Left renal pelvis (tissue), 4 donors: Measurements from ENCODE around the gene GCSAM. TPM values are rescaled to one million over a fixed set of nuclear protein-coding genes. Genes with fewer than 3 reads are reported as not detected.
A peak's percentile ranks its signal among the peaks of the same experiment; 100 is the strongest.

Experiments
- DNase-seq, 4 donors: peaks; one replicate each; pipeline ENCODE4 v3.0.0-alpha.2; 2013; ENCODE audit warnings: low read depth in 4 of 4, low spot score in 3 of 4
- polyA plus RNA-seq, 4 donors: library from polyadenylated mRNA; unstranded; fragments of 120-200 nt; gene quantifications; one replicate each; pipeline ENCODE4 v1.2.1, GENCODE V29; 2013; ENCODE audit not compliant: insufficient read length in 4 of 4

GCSAM gene
- polyA plus RNA-seq, 4 donors: 1.6 to 3.5 (median 2.4) TPM

DNA sequence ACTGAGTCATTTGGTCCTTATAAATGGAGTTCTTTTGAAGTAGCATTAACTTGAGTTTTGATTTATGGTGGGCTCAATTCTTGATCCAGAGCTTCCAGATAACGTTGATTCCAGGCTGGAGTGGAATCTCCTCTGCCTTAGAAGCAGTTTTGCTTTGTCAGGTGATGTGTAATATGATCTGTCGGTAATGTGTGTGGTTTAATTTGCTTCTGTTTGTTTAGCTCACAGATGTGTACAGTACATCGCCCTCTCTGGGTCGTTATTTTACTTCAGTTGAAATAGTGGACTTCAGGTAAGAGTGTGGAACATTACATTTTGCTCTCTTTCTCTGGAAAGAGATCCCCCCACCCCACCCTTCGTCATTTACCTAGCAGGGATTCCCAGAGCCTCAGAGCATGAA is 23.7 kb downstream of the GCSAM start:
- DNase-seq: no peak

DNA sequence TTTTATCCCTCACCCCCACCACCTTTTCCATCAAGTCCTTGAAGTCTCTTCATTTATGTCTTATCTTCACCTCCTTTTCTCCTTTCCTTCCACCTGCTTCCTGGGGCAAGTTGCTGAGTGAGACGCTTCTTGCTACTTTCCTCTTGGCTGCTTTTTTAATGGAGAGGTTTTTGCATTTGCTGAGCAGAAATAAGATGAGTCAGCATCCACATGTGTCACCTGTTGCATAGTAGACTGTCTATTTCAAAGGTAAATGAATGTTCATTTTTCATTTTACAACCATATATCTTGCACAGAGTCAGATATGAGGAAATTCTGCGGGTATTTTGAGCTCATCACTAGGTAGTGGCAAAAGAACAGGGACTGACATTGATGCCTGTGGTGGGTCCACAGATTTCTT is 28.3 kb downstream of the GCSAM start:
- DNase-seq: no peak

DNA sequence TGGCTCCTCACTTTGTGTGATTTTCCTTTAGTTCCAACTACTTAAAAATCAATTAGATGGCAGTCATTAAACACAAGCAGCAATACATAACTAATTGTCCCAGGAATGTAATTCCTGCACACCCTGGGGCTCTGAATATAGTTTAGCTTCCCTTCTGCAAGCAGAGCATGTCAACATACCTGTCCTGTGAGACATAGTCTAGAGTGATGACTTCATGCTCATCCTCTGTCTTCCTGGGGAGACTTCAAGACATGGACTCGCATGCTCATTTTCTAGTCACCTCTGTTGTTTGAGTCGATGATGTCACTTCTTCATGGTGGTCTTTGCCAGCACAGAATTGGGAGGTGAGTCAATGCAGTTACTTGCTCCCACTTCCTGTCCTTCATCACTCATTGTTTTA is 31.1 kb downstream of the GCSAM start:
- DNase-seq: no peak

DNA sequence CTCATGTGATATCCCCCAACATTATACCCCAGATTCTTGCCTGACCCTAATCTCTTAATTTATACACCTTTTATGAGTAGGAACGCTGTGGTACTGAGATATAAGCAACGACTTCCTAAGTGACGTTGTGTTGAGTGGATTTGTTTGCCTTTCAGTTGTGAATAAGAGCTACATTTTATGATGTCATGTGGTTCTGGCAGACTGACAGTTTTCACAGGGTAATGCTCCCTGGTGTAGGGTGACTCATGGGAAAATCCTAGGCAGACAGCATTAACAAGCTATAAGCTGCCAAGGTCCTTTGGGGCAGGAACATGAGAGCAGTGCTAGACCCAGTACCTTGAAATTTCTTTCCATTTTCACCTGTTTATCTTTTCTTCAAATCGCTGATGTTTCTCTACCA is 35.7 kb downstream of the GCSAM start:
- no peak for DNase-seq

DNA sequence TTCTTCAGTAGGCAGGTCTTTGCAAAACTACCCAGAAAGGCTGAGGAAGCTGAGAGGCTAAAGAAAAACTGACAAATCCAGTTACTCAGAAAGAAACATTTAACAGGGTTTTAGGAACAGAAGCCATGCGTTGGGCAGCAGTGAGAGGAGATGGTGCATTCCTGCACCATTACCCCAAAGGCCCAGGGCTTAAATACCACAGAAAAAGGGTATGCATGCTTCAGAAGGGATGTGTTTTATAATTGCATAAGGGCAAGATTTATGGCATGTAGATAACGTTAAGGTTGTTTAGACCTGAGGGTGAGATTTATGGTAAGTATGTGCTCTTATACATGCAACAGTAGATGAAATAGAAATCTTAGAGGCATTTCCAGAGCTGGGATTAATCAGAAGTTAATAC is 36.9 kb downstream of the GCSAM start:
- no peak for DNase-seq

DNA sequence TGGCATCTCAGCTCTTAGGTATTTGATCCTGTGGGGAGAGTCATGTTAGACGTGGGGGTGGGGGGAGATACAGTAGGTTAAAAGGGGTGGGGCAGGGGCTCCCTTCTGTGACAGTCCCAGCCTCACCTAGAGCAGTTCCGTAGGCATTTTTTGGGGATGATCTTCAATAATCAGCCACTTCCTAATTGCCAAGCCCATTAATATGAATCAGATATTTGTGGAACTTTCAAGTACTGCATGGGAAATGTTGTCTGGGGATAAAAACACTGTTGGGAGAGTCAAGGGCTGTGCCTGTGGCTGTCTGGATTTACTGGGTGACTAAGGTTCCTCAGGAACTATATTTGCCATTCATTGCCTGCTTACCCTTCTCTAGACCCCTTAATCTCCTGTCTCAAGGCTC is 37.3 kb downstream of the GCSAM start:
- no peak for DNase-seq

DNA sequence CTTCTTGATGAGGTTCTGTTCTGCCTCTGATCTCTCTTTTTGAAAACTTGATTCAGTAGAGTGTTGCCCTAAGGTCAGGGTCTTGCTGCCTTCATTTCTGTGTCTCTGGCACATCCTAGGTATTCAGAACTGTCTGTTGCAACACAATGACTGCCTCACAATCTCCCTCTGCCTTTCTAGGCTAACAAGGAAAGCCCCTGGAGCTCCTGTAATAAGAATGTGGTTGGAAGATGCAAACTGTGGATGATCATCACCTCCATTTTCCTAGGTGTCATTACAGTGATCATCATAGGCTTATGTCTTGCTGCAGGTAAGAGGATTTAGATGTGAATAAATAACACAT is 39.9 kb downstream of the GCSAM start:
- DNase-seq: no peak

DNA sequence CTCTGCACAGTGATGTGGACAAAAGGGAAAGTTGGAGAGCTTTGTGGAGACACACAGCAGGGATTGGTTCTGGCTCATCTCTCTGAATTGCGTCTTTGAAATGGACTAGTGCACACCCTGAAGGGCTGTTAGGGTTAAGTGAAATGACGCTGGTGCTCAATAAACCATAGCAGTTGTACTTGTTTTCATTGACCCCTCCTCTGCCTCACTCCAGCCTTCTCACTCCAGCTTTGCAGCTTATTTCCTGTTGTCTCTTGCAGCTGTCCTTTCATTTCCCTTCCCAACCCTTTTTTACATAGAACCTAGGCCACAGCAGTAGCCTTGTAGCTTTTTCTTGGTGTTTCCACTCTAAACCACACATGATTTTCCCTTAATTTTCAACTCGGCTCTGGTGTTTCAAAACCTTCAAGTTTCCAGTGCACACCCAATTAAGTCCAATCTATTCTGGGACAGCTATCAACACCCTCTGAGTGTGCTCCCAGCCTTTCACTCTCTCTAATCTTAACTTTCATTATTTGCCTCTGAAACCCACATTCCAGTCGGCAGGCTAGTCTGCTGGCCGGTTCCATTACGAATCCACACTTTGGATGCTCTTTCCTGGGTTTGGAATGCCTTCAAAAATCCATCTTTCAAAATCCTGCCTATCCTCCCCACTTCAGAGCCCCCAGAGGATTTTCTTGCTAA is 40.4 kb downstream of the GCSAM start:
- DNase-seq: no peak

DNA sequence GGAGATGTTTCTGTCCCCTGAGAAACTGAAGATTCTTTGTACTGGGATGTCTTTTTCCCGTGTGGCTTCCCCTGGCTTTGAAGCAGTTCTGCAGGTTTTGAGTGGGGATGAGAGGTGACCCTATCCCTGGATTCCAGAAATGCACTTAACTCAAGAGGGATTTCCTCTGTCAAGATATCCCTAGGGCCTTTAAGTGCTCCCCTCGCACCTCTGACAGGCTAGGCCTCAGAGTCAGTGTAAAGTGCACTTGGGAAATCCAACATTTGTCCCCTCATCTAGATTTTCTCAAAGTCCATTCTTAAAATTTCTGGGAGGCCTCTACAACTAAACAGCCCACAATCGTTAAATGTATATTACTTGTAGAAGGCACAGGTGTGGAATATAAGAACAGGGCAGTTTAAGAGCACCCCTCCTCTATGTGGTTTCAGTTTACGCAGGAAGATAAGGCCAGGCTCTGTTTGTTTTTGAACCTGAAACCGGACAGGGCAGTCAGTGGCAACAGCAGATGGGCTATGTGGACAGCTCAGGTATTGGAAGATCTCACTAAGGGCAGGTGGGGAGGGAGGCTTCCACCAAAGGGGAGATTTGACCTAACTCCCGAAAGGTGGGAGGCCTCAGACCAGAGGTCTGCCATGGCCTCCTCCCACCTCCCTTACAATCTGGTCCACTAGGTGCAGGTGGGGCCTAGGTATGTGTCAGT is 42.0 kb downstream of the GCSAM start:
- DNase-seq: no peak

DNA sequence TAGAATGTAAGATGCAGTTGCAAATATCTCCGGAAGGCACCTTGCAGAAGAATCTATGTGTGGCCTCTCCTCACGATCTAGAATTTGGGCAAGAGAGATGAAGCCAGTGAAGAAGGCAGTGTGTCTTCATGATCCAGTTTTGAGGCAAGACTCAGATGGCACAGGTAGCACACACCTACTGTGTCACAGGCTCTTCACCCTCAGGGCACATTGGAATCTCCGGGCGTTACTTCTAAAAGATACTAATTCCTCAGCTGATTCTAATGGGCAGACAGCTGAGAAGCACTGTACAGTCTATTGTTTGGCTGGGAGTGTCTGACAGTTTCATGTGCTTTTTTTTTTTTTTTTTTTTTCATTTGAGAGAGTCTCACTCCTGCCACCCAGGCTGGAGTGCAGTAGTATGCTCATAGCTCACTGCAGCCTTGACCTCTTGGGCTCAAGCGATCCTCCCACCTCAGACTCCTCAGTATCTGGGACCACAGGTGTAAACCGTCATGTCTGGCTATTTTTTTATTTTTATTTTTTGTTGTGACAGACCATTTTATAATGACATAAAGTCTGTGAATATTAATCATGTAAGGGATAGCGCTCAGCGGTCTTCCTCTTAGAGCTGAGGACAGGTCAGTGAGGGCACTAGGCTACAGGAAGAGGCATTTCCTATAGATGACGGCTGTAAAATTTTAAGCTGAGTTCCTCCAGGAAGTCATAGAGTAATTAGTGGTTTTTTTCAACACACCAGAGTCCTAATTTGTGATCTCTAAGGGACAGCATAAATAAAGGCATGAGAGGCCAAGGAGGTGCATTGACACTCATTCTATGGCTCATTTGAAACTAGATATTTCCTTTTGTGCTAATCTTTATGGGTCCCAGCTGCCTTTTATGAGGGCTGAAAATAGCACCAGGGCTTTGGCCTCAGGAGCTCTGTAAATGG is 42.8 kb downstream of the GCSAM start:
- DNase-seq: no peak

DNA sequence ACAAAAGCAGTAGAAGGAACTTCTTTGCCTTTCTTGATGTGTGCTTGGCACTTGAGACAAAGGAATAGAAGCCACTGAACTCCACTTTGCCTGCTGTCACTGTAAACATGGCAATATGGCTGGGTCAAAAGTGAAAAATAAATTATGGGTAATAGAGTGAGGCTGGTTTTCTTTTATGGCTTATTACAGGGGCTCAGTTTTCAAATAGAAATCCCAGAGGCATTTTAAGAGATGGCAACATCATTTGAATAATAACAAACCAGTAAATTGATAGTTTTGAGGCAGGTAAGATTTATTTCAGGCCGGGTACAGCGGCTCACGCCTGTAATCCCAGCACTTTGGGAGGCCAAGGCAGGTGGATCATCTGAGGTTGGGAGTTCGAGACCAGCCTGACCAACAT is 44.1 kb downstream of the GCSAM start:
- no peak for DNase-seq

DNA sequence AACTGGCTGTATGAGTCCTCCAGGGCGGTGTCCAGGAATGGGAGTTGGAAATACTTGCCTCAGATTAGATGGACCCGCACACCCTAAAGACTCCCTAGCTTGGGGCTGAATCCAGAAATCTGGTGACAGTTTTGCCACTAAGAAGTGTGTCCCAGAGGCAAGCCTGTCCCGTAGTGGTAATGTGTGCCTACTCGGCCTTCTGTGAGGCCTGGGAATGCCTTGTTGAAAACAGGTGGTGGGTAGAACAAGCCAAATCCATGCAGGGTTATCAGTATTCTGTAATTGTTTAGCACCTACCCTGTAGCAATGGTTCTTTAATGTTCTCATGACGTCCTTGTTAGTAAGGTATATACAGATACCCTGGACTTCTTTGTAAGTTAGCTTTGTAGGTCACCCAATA is 45.3 kb downstream of the GCSAM start:
- DNase-seq: no peak

DNA sequence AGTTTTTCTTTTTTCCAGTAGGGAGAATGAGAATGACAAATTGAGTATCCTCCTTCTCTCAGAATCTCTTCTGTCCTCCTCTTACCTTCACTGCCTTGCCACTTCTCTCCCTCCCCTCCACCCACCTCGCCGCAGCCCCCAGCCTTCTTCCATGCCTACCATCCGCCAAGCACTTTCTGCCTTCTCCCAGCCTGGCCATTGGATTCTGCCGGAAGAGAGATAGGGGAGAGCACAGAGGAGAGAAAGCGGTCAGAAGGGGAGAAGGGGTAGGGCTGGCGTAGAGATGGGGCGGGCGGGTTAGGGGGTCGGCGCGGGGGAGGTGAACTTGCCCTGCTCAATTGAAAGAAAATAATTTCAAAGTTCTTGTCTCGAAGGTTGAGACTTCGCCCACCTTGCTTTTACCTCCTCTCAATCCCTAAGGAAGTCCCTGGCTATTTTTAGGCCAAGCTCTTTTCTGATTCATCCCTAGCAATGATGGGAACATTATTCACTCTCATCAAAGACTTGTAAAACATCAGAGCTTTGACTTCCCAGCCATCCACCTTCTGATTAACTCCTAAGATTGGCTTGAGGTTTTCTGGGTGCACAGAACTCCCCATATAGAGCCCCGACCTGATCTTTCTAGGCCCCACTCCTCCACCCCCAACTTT is 46.0 kb downstream of the GCSAM start:
- DNase-seq: no peak

DNA sequence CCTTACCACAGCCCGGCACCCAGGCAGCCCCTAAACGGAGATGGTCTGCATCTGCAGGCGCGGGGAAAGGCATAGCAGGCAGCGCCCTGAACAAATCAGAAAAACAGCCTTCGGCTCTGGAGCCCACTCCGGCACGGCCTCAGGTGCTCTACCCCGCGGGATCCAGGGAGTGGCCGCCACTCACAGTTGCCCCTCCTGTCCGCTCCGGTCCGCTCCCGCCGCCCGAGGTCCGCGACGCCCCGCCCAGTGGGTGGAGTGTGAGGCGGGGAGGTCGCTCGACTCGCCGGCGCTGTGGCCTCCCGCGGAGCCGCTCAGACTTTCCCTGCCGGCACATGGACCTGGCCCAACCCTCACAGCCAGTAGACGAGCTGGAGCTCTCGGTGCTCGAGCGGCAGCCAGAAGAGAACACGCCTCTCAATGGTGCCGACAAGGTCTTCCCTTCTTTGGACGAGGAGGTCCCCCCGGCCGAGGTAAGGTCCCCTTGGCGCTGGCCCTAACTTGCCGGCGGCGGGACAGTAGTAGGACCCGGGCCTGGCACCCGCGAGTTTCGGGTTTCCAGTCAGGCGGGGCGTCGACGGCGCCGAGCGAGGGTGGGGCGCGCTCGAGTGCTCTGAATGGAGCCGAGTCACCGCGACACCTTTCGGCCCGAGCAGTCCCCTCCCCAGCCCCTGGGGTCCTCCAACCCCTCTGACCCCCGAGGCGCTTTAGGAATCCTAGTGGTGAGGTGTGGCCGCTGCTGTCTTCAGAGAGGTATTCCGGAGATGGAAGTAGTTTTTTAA is 46.8 kb downstream of the GCSAM start, which contains the start of gene C3orf52:
Gene C3orf52 (plus strand): TSS at position 314 of the 779 bp plus-strand sequence. CDS start 19 bp downstream, at position 333.
- peak; percentile 60 to 78 (median 64) for DNase-seq

DNA sequence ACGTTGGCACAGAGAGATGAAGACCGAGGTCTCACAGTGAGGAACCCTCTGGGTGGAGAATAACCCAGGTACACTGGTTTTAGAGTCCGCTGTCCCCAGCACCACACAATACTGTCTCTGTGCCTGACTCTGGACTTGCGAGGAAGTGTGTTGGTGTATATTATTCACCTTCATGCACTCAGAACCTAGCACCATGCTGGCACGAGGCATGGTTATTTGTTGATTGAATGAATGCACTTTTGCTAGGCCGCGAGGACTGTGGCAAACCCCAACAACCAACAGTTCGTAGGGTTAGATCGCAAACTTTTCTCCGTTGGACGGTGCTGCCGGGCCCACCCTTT is 47.3 kb downstream of the GCSAM start:
- no peak for DNase-seq

DNA sequence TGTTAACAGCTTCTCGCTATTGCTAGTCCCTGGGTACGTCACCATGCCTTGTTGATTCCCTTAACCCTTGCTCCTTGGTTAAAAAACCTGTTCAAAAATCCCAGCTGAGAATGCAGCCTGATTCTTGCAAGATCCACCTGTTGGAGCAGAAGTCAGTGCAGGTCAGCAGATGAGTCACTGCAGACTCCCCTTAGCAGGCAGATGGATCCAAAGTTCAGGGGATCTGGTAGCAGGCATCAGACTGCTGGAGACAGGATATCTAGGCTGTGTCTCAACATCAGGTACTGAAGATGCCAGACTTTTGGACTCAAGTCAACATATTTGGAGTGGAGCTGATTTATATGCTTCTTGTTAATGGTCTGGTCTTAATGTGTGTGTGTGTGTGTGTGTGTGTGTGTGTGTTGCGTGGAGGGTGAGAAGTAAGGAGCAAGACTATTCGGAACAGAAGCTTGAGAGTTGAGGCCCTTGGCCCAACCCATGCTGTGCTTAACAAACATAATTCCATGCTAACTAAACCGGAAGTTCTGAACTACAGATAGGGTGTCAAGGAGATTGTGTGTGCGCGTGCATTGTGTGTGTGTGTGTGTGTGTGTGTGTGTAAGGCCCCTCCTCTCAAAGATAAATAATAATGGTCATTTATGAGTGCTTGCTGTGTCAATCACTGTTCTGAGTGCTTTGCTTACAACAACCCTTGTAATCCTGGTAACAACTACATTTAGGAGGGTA is 47.9 kb downstream of the GCSAM start:
- DNase-seq: no peak

DNA sequence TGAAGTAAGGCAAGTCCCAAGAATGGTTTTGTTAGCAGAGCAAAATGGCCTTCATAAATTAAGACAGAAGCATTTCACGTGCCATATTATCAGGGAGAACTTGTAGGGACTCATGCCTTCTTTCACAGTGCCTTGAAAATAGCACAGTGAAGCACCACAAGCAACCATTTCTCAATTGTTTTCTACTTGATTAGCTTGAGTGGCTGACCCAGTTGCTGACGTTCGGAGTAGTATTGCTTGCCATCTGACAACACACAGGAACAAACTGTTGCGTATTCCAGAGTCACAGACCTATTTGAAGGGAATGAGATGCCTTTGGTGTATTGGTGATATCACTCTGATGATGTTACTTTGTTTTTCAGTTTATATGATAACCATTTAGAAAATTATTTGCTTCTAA is 49.8 kb downstream of the GCSAM start:
- no peak for DNase-seq

DNA sequence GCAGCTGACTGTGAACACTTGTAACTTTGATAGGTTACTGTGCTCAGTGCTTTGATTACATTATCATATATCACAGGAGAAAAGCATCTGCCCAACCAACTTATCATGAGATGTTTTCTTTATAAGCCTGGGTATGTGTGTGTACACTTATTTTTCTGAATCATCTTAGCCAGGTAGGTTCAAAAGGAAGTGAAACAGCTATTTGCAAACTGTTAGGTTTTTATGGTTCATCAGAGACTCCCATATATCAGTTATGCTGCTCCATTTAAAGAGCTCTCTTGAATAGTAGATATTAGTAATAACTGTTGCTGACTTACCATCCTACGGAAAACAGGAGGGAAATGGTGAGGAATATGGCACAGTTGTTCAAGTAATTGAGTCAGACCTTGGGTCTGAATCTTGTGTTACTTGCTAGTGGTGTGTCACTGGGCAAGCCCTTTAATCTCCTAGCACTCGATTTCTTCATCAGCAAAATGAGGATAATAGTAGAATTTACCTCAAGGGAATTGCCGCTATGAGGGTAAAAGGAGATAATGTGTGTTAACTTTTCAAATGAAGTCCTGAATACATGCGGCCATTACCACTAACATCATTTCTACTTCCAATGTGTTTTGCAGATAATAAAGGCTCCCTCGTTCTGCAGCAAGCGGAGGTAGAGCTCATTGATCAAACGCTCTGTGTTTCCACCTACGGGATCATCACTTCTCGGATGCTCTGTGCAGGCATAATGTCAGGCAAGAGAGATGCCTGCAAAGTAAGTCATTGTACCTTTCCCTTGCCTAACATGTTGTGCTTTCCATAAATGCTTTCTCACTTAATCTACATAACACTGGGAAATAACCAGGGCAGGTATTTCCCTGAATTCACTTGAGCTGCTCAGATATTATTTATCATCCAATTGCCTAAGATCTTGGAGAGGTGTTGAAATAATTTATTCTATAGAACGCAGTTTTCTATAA is 54.6 kb downstream of the GCSAM start:
- DNase-seq: no peak
